HG03064 (cell line): ENCODE measurements around the gene NET1.
A peak's percentile ranks its signal among the peaks of the same experiment; 100 is the strongest.

Experiments used
- ATAC-seq: cut with Tn5 transposase; IDR thresholded peaks from one replicate; pipeline ENCODE4 v1.9.1; 2021; ENCODE audit warnings: low read depth; ENCODE audit not compliant: unreplicated experiment

NET1 gene

GRCh38 chr10:5441106-5441505, 28.7 kb downstream of the NET1 start:
- ATAC-seq: no peak

- ATAC-seq: no peak
Measured at GRCh38 chr10:5442065-5442989, 30.0 kb downstream of the NET1 start.

DNA sequence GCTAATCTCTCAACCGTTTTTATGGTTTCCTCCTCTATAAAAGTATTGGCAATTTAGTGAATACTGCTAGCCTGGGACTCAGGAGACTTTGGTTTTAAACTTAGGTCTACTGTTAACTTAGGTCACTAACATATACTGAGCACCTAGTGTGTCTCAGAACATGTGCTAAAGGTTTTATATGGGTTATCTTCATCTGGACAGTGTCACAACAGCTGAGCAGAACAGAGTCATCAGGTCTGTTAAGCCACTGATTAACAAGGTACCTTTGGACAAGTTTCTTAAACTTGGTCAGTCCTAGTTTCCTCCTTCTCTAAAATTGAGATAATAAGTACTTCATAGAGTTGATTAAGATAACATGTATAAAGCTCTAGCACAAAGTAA, 30.6 kb downstream of the NET1 start:
- ATAC-seq: peak; percentile 44

DNA sequence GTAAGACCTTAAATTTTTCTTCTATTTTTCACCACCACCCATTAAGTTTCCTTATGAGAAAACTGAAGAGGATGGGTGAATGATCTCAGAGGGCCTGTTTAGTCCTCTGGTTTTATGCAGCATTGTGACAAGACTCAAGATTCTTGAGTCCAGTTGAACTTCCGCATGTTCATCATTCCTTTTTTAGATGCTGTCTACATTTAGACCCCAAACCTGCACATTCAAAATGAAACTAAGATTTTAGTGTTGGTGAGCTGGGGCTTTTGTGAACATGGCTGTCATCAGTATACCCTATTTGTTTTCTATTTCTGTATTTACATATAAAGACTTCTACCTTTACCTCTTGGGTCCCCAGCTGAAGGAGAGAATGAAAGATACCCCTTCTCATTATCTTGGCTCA, 31.1 kb downstream of the NET1 start:
- ATAC-seq: peak; percentile 51

DNA sequence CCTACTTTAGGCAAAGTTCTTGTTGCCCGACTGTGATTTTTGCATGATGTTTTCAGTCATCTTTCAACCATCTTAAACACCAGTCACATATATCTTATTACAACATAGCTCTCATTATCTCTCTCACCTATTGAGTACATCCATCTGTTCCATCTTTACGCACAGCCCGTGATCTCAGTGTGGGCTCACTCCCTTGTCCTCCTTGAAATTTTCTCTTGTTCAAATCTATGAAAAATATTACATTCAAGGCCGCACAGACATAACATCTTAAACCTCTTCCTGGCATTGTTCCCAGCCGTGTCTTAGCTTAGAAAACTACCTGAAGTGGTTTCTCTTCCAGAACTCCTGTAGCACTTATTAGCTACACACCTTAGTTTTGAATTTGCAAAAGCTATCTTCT, 32.6 kb downstream of the NET1 start:
- no peak for ATAC-seq

DNA sequence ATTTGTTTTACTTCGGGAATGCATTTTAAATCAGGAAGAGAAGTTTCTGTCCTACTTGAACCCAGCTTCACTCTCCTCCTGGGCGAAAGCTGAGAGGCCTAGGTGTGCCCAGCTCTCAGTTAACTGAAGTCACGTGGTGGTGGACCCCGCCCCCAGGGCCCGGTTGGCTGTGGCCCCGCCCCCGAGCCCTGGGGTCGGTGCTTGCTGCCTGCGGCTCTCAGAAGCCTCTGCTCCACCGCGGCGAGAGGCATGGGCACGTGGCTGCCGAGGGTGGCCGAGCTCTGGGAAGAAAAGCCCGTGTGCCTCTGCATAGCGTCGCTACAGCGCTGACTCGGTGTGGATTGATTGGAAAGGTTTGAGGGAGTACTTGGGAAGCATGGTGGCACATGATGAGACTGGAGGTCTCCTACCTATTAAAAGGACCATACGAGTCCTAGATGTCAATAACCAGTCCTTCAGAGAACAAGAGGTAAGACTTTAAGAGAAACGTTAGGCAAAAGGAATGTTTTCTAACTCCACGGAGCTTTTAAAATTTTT, 34.1 kb downstream of the NET1 start:
- ATAC-seq: peak; percentile 36

- no peak for ATAC-seq
Measured at GRCh38 chr10:5447056-5447455, 34.7 kb downstream of the NET1 start.

DNA sequence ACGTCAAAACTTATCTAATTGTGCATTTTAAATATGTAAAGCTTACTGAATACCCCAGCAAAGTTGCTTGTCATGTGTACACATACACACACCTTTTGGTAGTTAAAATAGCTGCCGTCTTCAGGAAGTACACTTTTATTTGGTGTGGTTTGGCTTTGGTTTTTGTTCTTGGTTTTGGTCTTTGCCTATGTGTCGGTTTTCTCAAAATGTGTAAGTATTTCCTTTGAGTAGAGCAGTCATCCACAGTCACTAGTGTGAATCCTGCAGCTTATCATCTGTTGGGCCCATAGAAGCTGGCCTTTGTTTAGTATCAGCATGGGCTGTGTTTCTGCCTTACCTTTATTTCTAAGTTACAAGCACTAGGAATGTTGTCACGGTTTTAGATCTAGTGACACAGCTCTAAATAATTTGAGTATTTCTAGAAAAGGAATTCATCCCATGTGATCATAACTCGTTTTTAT, 35.3 kb downstream of the NET1 start:
- ATAC-seq: peak; percentile 56

GRCh38 chr10:5448333-5449001, 36.1 kb downstream of the NET1 start:
- ATAC-seq: no peak

- no peak for ATAC-seq
Measured at GRCh38 chr10:5449227-5449626, 36.9 kb downstream of the NET1 start.

DNA sequence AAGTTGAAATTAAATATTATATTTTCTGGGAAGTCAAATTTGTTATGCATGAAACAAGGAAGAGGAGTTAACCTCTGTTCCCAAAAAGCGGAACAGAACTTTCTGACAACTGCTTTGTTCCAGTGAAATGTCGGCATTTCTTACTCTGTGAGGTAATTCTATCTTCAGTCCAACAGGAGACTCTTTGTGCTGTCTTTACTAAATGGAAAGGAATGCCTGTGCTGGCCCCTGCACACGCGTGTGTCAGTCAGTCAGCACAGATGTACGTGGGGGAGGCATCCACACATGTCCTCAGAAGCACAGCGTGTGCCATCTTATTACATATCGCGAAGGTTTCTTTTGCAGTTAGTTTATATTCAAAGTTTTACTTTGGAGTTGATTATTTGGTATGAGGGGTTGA, 37.5 kb downstream of the NET1 start:
- no peak for ATAC-seq

DNA sequence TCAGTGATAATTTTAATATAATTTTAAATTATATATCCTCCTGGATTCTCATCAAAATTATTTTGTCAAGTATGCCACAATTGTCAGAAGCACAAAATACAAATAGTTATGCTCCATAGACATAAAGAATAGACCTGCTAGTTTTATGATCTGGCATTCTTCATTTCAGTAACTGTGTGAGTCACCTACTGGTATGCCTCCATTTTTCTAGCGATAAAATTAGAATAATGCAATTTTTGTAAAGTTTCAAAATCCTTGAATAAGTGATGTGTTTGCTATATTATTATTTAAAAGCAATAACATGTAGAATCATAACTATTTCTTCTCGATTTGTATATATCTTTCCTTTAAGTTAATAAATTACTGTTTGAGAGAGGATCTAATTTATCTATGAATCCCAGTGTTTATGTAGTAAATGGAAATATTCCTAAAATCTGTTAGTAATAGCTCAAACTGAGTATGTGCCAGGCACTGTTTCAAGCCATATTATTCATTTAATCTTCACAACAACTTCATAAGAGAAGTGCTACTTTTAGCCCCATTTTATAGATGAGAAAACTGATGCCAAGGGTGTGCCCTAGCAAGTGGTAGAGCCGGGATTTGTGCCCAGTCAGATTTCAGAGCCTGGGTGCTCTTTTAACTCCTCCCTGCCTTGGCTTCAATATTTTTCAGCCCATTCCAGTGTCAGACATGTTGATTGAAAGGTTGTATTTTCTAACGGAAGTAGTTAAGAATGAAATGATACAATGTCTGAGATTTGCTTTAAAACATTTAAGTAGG, 38.4 kb downstream of the NET1 start:
- ATAC-seq: no peak

DNA sequence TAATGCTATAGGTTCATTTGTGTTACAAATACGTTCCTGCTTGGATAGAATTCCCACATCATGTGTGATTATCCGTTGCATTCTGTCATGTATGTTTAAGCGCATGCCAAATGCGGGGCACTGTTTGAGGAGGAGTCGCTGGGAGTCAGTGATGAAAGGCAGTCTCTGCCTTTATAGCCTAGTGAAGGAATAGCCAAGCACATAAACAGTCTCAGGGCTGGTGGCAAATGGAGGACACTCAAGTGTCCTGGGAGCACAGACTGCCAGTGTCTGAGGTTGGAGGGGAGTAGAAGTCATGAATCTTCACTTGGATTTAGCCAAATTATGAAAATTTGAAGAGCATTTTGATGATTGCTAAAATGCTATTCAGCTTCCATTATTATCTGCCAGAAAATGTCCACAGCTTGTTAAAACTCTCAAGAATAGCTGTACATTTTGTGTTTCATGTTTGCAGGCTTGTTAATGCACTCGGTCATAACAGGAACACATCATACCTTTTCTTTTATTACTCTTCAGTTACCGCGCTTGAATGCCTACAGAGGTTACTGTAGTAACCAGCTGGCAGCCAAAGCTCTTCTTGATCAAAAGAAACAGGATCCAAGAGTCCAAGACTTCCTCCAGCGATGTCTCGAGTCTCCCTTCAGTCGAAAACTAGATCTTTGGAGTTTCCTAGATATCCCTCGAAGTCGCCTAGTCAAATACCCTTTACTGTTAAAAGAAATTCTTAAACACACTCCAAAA, 41.6 kb downstream of the NET1 start:
- ATAC-seq: no peak

- no peak for ATAC-seq
Measured at GRCh38 chr10:5456563-5456962, 44.2 kb downstream of the NET1 start.

DNA sequence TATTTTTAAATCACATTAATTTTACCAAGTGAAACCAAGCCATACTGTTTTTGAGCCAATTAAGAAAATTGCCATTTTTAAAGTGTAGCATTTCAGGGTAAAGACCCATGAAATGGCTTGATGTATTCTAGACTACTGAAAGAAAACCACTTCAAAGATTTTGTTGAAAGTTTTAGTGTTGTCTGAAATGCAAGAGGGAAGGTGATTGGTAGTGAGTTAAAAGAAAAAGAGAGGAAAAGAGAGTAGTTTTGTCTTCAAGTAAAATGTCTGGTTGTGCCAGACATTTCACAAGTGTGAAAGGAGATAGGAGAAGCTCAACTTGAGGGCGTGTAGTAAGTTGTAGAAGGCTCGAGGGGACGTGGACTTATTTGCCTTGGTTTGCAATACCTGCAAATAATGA, 45.4 kb downstream of the NET1 start:
- no peak for ATAC-seq

DNA sequence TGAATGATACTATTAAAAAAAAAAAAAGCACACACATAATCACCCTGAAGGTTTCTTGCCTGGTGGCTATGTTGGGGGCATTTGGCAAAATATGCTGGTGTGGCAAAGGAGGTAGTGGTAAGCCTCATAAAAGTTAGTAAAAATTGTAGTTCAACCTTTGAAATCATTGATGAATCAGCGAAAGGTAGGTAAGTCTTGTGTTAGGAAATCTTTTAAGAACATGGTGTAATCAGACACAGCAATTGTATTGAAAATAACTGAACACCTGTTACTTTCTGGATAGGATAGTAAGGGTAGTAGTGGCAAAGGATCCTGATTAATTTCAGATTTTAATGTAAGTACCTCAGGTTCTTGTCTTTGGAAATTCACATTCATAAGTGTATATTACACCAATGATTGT, 46.1 kb downstream of the NET1 start:
- ATAC-seq: no peak

DNA sequence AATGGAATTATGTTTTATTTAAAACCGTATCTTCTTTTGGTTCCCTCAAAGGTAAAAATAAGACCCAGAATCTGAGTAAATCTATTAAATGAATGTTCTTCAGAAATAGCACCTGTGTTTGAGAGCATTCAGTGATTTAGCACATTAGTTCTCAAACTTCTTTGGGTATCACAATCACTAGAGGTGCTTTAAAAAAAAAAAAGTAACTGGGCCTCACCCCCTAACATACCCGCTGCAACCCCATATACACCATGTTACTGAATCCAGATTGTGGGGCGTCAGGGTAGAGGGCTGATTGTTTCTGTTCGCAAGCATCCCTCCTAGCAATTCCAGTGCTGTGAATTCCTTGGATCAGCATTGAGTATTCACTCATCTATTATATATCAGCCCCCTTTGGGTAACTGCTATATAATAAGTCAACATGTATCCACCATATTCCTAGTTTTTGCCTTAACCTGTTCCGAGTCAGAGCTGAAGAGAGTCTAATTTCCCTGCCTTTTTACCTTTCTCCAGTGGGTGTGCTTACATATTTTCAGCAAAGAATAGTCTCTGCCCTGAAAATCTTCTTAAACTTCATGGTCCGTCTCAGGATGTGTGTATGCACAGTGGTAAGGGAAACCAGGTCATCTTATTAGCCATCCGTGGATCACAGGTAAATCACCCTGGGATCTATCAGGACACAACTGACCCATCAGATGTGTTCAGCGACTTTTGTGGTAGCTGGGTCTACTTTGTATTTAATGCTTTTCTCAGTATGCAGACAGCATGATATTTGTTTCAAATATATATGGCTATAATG, 46.8 kb downstream of the NET1 start:
- no peak for ATAC-seq

DNA sequence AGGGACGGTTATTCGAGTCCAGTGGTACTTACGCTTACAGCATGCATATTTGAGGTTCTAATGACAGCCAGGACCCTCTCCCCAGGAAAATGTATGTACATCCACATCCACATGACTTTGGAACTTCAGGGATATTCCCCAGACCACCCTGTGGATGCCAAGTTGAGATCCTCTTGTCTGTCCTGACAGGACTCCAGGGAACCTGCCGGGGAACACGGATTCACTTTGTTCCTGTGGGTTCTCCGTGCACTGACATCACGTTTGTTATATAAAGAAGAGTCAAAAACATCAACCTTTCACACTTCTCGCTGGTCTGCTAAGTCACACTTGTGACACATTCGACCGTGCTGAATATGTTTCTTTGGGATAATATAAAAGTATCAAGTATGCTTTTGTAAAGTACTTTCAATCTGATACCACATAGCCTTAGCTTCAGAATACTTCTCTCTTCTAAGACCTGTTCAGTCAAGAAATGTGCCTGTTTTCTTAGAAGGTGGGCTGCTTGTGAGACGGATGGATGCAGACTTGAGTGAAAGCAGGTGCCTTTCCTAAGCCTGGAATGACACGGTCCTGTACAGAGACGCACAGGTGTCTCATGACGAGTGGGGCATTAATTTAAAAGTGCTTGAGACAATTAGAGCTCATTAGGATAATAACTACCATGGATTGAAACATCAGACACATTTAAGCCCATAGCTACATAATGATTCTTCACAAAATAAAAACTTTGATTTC, 48.3 kb downstream of the NET1 start:
- no peak for ATAC-seq

GRCh38 chr10:5461203-5461588, 48.8 kb downstream of the NET1 start:
- no peak for ATAC-seq
